CD4-positive, alpha-beta T cell (primary cell): Measurements from ENCODE around the gene PCSK4. TPM values are rescaled to one million over a fixed set of nuclear protein-coding genes. Genes with fewer than 3 reads are reported as not detected.

Source experiments
- ATAC-seq: fragments of 200-7000 bp; cut with Tn5 transposase; one replicate; pipeline ENCODE4 v1.10.0; 2022; ENCODE audit warnings: mild to moderate bottlenecking; ENCODE audit not compliant: poor library complexity
- CTCF ChIA-PET: fragments of 350-600 bp; sonication (Branson Sonifier 250); formaldehyde crosslinking; loops from one replicate; lab custom pipeline; 2021; ENCODE audit warnings: antibody characterized with exemption, inconsistent platforms; lab: Charles Lee
- POLR2A ChIA-PET: fragments of 350-600 bp; sonication (Branson Sonifier 250); formaldehyde crosslinking; loops from one replicate; lab custom pipeline; 2021; ENCODE audit warnings: antibody characterized with exemption, inconsistent platforms; lab: Charles Lee
- DNase-seq, 14 experiments: peaks; one replicate each; pipeline ENCODE4 v3.0.0-alpha.2; 2013 to 2020; ENCODE audit warnings: mixed read lengths in 2 of 14
- H3K27ac ChIP-seq, 2 donors: one replicate each; pipeline versions ENCODE4 v1.5.1 to v1.7.0; 2013; ENCODE audit warnings: low read length in 2 of 2, low read depth in 1 of 2, mild to moderate bottlenecking in 1 of 2
- H3K27me3 ChIP-seq, 2 experiments: 1 replicate in 1 of 2; 2 replicates in 1 of 2; pipeline versions ENCODE4 v1.6.1 to v1.7.0; 2013; ENCODE audit warnings: low read length in 2 of 2, control low read depth in 1 of 2, mild to moderate bottlenecking in 1 of 2, moderate library complexity in 1 of 2; ENCODE audit not compliant: insufficient read depth in 2 of 2, control insufficient read depth in 1 of 2
- H3K36me3 ChIP-seq: one replicate; pipeline ENCODE4 v1.6.1; 2013; ENCODE audit warnings: low read length, control low read depth; ENCODE audit not compliant: insufficient read depth
- H3K4me1 ChIP-seq: one replicate; pipeline ENCODE4 v1.6.1; 2013; ENCODE audit warnings: low read length, control low read depth; ENCODE audit not compliant: insufficient read depth
- H3K4me3 ChIP-seq: one replicate; pipeline ENCODE4 v1.5.1; 2013; ENCODE audit warnings: mild to moderate bottlenecking, low read length, moderate library complexity
- H3K9me3 ChIP-seq, 2 experiments: 1 replicate in 1 of 2; 2 replicates in 1 of 2; pipeline versions ENCODE4 v1.6.1 to v1.7.0; 2013; ENCODE audit warnings: low read length in 2 of 2, mild to moderate bottlenecking in 2 of 2, control low read depth in 1 of 2, moderate library complexity in 1 of 2; ENCODE audit not compliant: control insufficient read depth in 1 of 2, insufficient read depth in 1 of 2
- H3K27ac Mint-ChIP-seq: one replicate; pipeline ENCODE4 v1.8.0; 2020; ENCODE audit warnings: mixed read lengths
- H3K27me3 Mint-ChIP-seq: one replicate; pipeline ENCODE4 v1.8.0; 2021; ENCODE audit warnings: mixed read lengths
- H3K36me3 Mint-ChIP-seq: one replicate; pipeline ENCODE4 v1.8.0; 2021; ENCODE audit warnings: low read depth, mixed read lengths
- H3K4me1 Mint-ChIP-seq: one replicate; pipeline ENCODE4 v1.8.0; 2021; ENCODE audit warnings: low read depth, mixed read lengths
- H3K4me3 Mint-ChIP-seq: one replicate; pipeline ENCODE4 v1.8.0; 2020; ENCODE audit warnings: mild to moderate bottlenecking, mixed read lengths
- H3K9me3 Mint-ChIP-seq: one replicate; pipeline ENCODE4 v1.8.0; 2020; ENCODE audit warnings: mixed read lengths
- CTCF ChIP-seq: fragments of 200-600 bp; IDR thresholded peaks from one replicate; pipeline ENCODE4 v1.8.0; 2022; ENCODE audit warnings: antibody characterized with exemption, mild to moderate bottlenecking
- intact Hi-C, 2 experiments: fragments of 100-400 bp; cut with DNase I in 1 of 2; cut with micrococcal nuclease in 1 of 2; formaldehyde crosslinking; loops; one replicate each; pipeline versions ENCODE4 v1.15.1 to v1.9.0; 2023 to 2025; cut with DNase I, micrococcal nuclease
- total RNA-seq, 174 experiments: library from RNA in 2 of 174; stranded (reverse) in 2 of 174; gene quantifications; one replicate each; pipeline ENCODE4 v1.2.3 and lab custom pipeline; 2021 to 2026

PCSK4 gene
- total RNA-seq, 2 experiments from 2014 or later = 4.2 to 5.2 TPM

GRCh38 chr19:1507192-1507660 is 17.1 kb upstream of the PCSK4 start:
- peaks cover 39% of the 10 kb centered on the region for H3K4me1 ChIP-seq
- POLR2A ChIA-PET = no interaction called here
- peak overlapping the region in 1 of 2 donors; percentile 62 for H3K27ac ChIP-seq
- H3K9me3 Mint-ChIP-seq = no peaks in the 10 kb centered on the region
- TF ChIP-seq CTCF = no peak
- H3K27me3 Mint-ChIP-seq = peaks cover 29% of the 10 kb centered on the region
- DNase-seq (no peak), ATAC-seq (no peak)
- peak overlapping the region; percentile 54 for H3K4me3 ChIP-seq
- peak overlapping the region; percentile 87 for H3K27ac Mint-ChIP-seq
- H3K4me1 Mint-ChIP-seq = peaks cover 25% of the 10 kb centered on the region
- intact Hi-C loops = loop anchor here in 1 of 2 experiments (1.0 kb wide), 1 partner anchor 17 kb away; the partner anchor contains the start of gene PCSK4
- CTCF ChIA-PET = no interaction called here
- peaks cover 13% of the 10 kb centered on the region in 2 experiments for H3K27me3 ChIP-seq
- H3K4me3 Mint-ChIP-seq = no peak overlapping the region
- no peaks in the 10 kb centered on the region for H3K36me3 ChIP-seq
- peaks cover 0 to 43% of the 10 kb centered on the region in 2 experiments for H3K9me3 ChIP-seq
- H3K36me3 Mint-ChIP-seq = no peaks in the 10 kb centered on the region

GRCh38 chr19:1505991-1506881 is 16.1 kb upstream of the PCSK4 start:
- no peak for TF ChIP-seq CTCF
- no peaks in the 10 kb centered on the region for H3K9me3 Mint-ChIP-seq
- POLR2A ChIA-PET = interaction anchor here (0.7 kb wide), 1 partner anchor 15 kb away, joined by 5 read pairs; the partner anchor contains the start of gene REEP6
- CTCF ChIA-PET = no interaction called here
- peaks cover 20% of the 10 kb centered on the region for H3K4me1 Mint-ChIP-seq
- intact Hi-C loops = no loop called here
- no peak overlapping the region for H3K27ac ChIP-seq
- H3K36me3 Mint-ChIP-seq = no peaks in the 10 kb centered on the region
- H3K36me3 ChIP-seq = no peaks in the 10 kb centered on the region
- no peak overlapping the region for H3K4me3 Mint-ChIP-seq
- H3K4me1 ChIP-seq = peaks cover 29% of the 10 kb centered on the region
- ATAC-seq (no peak), DNase-seq (no peak)
- peaks cover 13% of the 10 kb centered on the region in 2 experiments for H3K27me3 ChIP-seq
- peak overlapping the region; percentile 69 for H3K27ac Mint-ChIP-seq
- H3K9me3 ChIP-seq = peaks cover 0 to 39% of the 10 kb centered on the region in 2 experiments
- peaks cover 29% of the 10 kb centered on the region for H3K27me3 Mint-ChIP-seq
- no peak overlapping the region for H3K4me3 ChIP-seq

- CTCF ChIA-PET = no interaction called here
- intact Hi-C loops = no loop called here
- H3K9me3 ChIP-seq = peaks cover 0 to 37% of the 10 kb centered on the region in 2 experiments
These were observed 14.9 kb upstream of the PCSK4 start for GRCh38 chr19:1505012-1505411.

More at GRCh38 chr19:1505012-1505411, 14.9 kb upstream of the PCSK4 start:
- peaks cover 13% of the 10 kb centered on the region in 2 experiments for H3K27me3 ChIP-seq
- Mint-ChIP-seq H3K4me3 (no peak overlapping the region), H3K4me1 (peaks cover 14% of the 10 kb centered on the region), H3K36me3 (no peaks in the 10 kb centered on the region), H3K27ac (no peak overlapping the region), H3K9me3 (no peaks in the 10 kb centered on the region), H3K27me3 (peaks cover 22% of the 10 kb centered on the region)
- no peak overlapping the region for H3K27ac ChIP-seq
- ATAC-seq (no peak), DNase-seq (no peak)
- H3K36me3 ChIP-seq = no peaks in the 10 kb centered on the region
- POLR2A ChIA-PET = no interaction called here
- peaks cover 29% of the 10 kb centered on the region for H3K4me1 ChIP-seq
- TF ChIP-seq CTCF = no peak
- H3K4me3 ChIP-seq = no peak overlapping the region
